ENCODE data around the gene FGGY. TPM values are rescaled to one million over a fixed set of nuclear protein-coding genes. Genes with fewer than 3 reads are reported as not detected.

The FGGY gene
- total RNA-seq, 1 donor from 2014 or later, result 16.4 TPM

- H3K27me3 Mint-ChIP-seq (ENCODE audit: low read depth), result no peaks in the 10 kb centered on the region
- peaks cover 6% of the 10 kb centered on the region for H3K9me3 Mint-ChIP-seq
- H3K4me1 Mint-ChIP-seq, result no peaks in the 10 kb centered on the region
- no peak overlapping the region for H3K4me3 Mint-ChIP-seq
- no peak overlapping the region for H3K27ac Mint-ChIP-seq (ENCODE audit: unreplicated experiment)
- no peak for DNase-seq (ENCODE audit: low read depth, low spot score)
- peaks cover 10% of the 10 kb centered on the region for H3K36me3 Mint-ChIP-seq (ENCODE audit: low read depth)
- no peak for TF ChIP-seq CTCF (conservative IDR thresholded peaks at IDR 0.05)
Measured at GRCh38 chr1:59378621-59379370, 81.9 kb downstream of the FGGY start.

GRCh38 chr1:59379371-59379728 lies 82.5 kb downstream of the FGGY start:
- Mint-ChIP-seq H3K9me3 (peaks cover 6% of the 10 kb centered on the region), H3K36me3 (ENCODE audit: low read depth) (peaks cover 10% of the 10 kb centered on the region), H3K4me3 (no peak overlapping the region), H3K4me1 (no peaks in the 10 kb centered on the region), H3K27ac (ENCODE audit: unreplicated experiment) (no peak overlapping the region), H3K27me3 (ENCODE audit: low read depth) (no peaks in the 10 kb centered on the region)
- no peak for DNase-seq (ENCODE audit: low read depth, low spot score)
- no peak for TF ChIP-seq CTCF (conservative IDR thresholded peaks at IDR 0.05)

GRCh38 chr1:59383963-59384362 lies 87.1 kb downstream of the FGGY start:
- Mint-ChIP-seq H3K9me3 (no peaks in the 10 kb centered on the region), H3K4me3 (no peak overlapping the region), H3K27me3 (ENCODE audit: low read depth) (no peaks in the 10 kb centered on the region), H3K27ac (ENCODE audit: unreplicated experiment) (no peak overlapping the region), H3K4me1 (no peaks in the 10 kb centered on the region), H3K36me3 (ENCODE audit: low read depth) (peaks cover 5% of the 10 kb centered on the region)
- no peak for DNase-seq (ENCODE audit: low read depth, low spot score)
- no peak for TF ChIP-seq CTCF (conservative IDR thresholded peaks at IDR 0.05)

- no peak for DNase-seq (ENCODE audit: low read depth, low spot score)
- no peak for TF ChIP-seq CTCF (conservative IDR thresholded peaks at IDR 0.05)
- Mint-ChIP-seq H3K27ac (ENCODE audit: unreplicated experiment) (no peak overlapping the region), H3K9me3 (no peaks in the 10 kb centered on the region), H3K4me1 (no peaks in the 10 kb centered on the region), H3K36me3 (ENCODE audit: low read depth) (peaks cover 5% of the 10 kb centered on the region), H3K4me3 (no peak overlapping the region), H3K27me3 (ENCODE audit: low read depth) (no peaks in the 10 kb centered on the region)
Measured at GRCh38 chr1:59384443-59384842, 87.5 kb downstream of the FGGY start.

- H3K9me3 Mint-ChIP-seq, result no peaks in the 10 kb centered on the region
- H3K27me3 Mint-ChIP-seq (ENCODE audit: low read depth), result no peaks in the 10 kb centered on the region
- TF ChIP-seq CTCF (conservative IDR thresholded peaks at IDR 0.05), result no peak
- H3K27ac Mint-ChIP-seq (ENCODE audit: unreplicated experiment), result no peak overlapping the region
- no peak overlapping the region for H3K4me3 Mint-ChIP-seq
- peaks cover 24% of the 10 kb centered on the region for H3K4me1 Mint-ChIP-seq
- peaks cover 3% of the 10 kb centered on the region for H3K36me3 Mint-ChIP-seq (ENCODE audit: low read depth)
- no peak for DNase-seq (ENCODE audit: low read depth, low spot score)
Measured at GRCh38 chr1:59388191-59388590, 91.3 kb downstream of the FGGY start.

All from neural crest cell (in vitro differentiated cells).